ENCODE measurements around the gene NAT9.

The NAT9 gene, protein sequence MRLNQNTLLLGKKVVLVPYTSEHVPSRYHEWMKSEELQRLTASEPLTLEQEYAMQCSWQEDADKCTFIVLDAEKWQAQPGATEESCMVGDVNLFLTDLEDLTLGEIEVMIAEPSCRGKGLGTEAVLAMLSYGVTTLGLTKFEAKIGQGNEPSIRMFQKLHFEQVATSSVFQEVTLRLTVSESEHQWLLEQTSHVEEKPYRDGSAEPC

GRCh38 chr17:74776044-74776962, at the start of gene NAT9:
NAT9 (minus strand) TSS chr17:74776345; CDS start chr17:74775698, 647 bp downstream.
- DNase-seq (ENCODE audit: low spot score) = peak; percentile 98

DNA sequence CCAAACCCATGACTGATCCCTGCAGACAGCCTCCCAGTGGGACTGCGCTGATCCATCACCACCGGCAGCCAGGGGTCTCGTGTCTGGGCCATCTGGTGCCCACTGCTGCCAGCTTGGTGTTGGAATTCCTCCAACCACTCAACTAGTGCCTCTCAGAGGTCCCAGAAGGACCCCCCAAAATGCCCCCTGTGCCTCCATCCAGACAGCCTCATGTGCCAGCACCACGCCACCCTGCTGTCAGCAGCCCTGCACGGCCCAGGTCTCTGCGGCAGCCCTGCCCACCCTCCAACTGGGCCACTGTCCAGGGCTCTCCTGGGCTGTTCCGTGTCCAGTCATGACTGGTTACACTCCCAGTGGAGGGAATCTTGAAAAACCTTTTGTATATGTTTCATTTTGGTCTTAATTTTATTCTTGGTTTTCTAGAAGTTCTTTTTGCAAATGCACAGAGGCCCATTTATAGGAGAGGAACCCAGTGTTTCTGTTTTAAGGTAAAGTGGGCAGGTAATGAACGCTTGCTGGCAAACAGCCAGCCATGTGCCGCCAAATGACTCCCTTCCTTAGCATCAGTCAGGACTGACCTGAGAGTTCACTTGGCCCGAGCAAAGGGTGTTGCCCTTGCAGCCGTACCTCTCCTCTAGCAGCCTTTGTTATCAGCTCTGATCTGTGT, 48.9 kb upstream of the NAT9 start:
- no peak for DNase-seq (ENCODE audit: low spot score)

DNA sequence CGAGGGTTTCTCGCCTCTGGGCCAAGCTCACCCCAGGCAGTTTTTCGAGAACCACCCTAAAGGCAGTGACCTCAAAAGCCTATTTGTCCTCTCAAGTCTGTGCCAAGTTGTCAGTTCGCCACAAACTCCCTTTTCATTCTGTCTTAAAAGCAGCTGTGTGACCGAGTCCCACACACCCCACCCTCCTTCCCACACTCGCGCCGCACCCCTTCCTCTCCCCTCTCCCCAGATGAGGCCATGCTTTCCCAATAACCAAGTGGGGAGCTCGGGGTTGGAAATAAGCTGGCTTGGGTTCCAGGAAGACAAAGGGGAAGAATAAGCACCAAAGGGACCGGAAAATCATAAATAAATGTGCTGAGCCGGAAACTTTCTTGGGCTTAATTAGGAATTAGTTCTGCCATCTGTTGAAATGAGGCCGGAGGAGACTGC, 46.8 kb upstream of the NAT9 start:
- no peak for DNase-seq (ENCODE audit: low spot score)

DNA sequence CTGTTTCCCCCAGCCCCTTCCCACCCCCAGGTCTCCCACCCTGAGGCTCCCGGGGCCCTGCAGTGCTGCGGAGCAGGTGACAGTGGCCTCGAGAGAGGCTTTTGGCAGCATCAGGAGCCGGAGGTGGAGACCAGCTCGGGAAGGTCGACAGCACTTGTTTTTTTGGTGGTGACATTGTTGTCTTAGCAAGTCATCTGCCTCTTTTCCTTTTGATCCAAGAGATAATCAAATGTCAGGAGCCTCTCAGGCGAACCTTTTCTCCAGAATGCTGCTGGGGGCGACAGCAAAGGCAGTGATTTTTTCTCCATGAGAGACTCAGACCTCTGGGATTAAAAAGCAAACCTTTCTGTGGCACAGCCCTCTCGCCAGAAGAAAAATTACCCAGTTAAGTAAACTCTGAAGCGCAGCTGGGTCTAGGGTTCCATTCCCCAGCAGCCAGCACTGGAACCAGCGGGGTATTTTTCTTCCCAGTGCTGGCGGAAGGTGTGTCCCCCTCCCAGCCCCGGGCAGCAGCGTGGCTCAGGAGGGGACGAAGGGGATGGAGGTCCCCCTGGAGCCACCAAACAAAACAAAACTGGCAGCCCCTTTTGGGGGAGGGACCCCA, 46.3 kb upstream of the NAT9 start:
- no peak for DNase-seq (ENCODE audit: low spot score)

DNA sequence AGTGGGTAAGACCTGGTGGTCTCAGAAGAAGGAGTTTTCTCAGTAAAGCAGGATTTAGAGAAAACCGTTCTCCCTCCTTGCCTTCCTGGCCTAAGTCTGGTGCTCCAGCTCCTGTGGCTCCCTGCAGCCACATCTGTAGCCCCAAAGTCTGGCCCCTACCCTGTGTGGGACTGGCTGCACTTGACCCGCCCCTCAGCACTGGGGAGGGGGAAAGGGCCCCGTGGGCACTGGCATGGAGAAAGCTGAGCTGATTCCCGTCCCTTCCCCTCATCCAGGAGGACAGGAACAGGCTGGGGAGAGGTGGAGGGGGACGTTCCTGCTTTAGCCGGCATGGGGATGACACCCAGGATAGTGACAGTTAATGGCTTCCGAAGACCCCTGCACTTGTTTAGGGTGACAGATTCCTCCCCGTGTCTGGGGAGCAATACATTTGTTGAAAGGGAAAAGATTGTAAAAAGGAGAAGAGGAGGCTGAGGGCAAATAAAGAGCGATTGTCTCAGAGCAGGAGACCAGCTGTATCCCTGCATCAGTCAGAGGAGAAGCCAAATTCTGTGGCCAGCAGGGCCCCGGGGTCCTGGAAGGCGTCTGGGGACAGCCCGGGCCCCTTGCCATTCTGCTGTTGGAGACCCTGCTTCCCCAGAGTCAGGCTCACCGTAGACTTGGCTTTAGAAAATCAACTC, 45.6 kb upstream of the NAT9 start:
- no peak for DNase-seq (ENCODE audit: low spot score)

DNA sequence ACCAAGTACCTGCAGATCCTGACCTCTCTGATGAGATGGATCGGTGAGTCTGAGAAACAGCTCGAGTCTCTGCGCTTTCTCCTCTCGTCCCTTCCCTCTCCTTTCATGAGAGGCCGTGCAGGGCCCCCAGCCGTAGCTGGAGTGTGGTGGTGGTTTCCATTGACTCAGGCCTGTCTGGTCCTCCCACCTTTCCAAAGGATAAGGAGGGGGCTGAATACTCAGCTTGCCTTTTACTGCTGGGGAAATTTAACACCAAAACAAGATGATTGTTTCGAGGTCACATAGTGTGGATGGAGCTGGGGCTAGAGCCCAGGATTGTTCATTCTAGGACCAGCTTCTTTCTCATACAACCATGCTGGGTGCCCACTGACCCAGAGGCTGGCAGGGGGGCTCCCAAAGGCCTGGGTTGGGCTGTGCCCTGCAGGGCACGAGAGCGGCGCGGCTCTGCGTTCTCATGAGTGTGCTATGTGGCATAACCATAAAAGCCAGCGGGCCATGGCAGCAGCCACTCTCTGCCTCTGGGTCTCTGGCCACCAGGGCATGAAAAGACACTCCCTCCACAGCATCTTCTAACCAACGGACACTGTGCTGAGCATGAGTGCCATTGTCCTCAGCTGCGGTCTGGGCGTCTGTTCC, 43.8 kb upstream of the NAT9 start:
- DNase-seq (ENCODE audit: low spot score) = no peak

- no peak for DNase-seq (ENCODE audit: low spot score)
These were observed 42.3 kb upstream of the NAT9 start for GRCh38 chr17:74818291-74818938.

- no peak for DNase-seq (ENCODE audit: low spot score)
These were observed 40.9 kb upstream of the NAT9 start for GRCh38 chr17:74816905-74817620.

DNA sequence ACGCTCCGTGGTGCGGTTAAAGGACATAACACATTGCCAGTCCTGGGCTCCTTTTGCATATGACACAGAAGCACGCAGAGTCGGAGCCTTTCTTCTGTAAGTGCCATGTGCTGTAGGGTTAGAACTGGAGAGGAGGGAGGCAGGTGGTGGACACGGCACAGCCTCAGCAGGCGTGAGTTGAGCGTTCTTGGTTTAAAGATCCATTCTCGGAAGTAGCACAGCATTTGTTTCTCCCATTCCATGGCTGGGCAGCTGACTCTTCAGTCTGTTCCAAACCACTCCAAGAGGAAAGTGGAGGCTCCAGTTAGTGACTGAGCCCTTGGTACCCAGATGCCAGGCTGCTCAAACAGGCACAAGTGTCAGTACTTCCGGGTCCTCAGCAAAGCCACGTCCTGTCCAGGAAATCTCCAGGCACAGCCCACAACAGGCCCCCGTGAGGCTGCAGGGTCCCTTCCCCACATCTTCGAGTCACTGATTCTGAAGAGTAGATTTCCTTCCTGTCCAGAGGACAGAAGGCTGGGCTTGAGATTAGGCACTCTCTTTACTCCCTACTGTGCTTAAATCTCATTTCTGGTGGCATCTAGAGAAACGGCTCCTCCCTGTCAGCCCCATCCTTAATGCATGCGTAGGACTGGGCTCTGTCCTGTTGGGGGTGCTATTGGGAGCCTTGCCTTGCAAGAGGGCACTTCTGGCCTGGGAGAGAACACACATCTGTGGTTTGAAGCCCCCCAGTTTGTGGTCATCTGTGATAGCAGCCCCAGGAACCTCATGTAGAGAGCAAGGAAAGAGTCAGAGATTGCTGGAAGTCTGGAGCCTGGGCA, 39.6 kb upstream of the NAT9 start:
- no peak for DNase-seq (ENCODE audit: low spot score)

- no peak for DNase-seq (ENCODE audit: low spot score)
These were observed 38.9 kb upstream of the NAT9 start for GRCh38 chr17:74815067-74815466.

DNA sequence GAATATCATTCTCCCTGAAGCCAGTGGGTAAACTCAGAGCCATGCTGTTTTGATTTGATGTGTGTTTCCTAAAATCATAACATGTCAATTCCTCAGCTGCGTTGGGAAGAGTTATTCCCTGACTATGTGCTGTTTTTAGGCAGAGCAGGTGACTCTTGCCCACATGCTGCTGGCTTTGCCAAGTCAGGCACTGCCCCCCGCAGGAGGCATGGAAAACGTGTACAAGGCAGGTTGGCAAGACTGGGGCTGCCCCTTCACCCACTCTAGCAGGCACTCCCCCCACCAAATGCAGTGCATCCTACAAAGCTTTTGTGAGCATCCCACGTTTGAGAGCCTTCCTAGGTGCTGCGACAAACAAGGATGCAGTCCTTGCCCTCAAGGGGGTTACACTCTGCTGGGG, 38.3 kb upstream of the NAT9 start:
- DNase-seq (ENCODE audit: low spot score) = no peak

GRCh38 chr17:74812109-74813009, 36.2 kb upstream of the NAT9 start:
- no peak for DNase-seq (ENCODE audit: low spot score)

- no peak for DNase-seq (ENCODE audit: low spot score)
These were observed 34.7 kb upstream of the NAT9 start for GRCh38 chr17:74810699-74811485.

GRCh38 chr17:74808714-74809430, 32.7 kb upstream of the NAT9 start:
- DNase-seq (ENCODE audit: low spot score) = no peak

DNA sequence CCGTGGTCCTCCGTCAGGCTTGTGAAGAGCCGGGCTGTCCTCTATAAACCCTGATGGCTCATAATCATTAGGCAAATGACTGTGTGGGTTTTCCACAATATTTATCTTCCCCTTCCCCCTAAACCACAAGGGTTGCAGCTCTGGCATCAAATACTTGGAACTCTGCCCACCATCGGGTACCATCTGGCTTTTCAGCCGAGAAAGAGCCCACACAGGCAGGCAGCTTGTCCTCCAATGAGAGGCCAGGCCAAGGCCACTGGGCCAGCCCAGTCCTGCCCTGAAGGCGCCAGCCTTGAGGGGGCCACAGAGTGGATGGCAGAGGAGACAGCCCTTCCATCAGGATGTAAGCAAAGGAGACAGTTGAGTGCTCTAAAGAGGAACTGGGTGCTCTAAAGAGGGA, 31.8 kb upstream of the NAT9 start:
- DNase-seq (ENCODE audit: low spot score) = no peak

GRCh38 chr17:74807441-74807840, 31.3 kb upstream of the NAT9 start:
- no peak for DNase-seq (ENCODE audit: low spot score)

DNA sequence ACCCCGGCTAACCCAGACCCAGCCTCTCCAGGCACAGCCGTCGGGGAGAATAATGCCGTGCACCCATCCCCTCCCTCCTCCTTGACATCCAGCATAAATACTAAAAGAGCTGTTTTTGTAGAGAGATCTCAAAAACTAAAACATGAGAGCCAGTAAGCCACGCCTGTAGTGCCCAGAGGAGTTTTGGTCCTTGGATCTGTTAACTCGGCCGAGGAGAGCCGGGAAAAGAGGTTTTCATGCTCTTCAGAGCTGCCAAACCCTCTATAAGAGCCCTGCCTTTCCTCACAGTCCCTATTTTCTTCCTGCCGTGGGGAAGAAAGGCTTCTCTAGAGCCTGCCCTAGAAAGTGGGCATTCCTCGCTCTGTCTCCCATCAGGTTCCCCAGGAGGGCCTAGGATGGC, 30.2 kb upstream of the NAT9 start:
- DNase-seq (ENCODE audit: low spot score) = no peak
